Ascending aorta (tissue), 2 donors: ENCODE data around the gene GALNT9. TPM values are rescaled to one million over a fixed set of nuclear protein-coding genes. Genes with fewer than 3 reads are reported as not detected.
"Not testable (repeated sequence)": the region's sequence is repeated elsewhere in the genome, so short reads cannot be mapped to it uniquely, and the experiment has no call there.

Source experiments
- DNase-seq, 2 donors: peaks; one replicate each; pipeline ENCODE4 v3.0.0-alpha.2; 2019; ENCODE audit warnings: low spot score in 2 of 2
- H3K27ac ChIP-seq, 2 donors: fragments of 200-600 bp; sonication (generic); one replicate each; pipeline ENCODE4 v1.5.1; 2016 to 2017; ENCODE audit warnings: mild to moderate bottlenecking in 1 of 2
- H3K27me3 ChIP-seq: fragments of 200-600 bp; sonication (generic); one replicate; pipeline ENCODE4 v1.5.1; 2017
- H3K36me3 ChIP-seq, 2 donors: fragments of 200-600 bp; sonication (generic); one replicate each; pipeline ENCODE4 v1.5.1; 2016
- H3K4me1 ChIP-seq, 2 donors: fragments of 200-600 bp; sonication (generic); one replicate each; pipeline ENCODE4 v1.5.1; 2016 to 2017; ENCODE audit warnings: mild to moderate bottlenecking in 1 of 2
- H3K4me3 ChIP-seq, 2 donors: fragments of 200-600 bp; sonication (generic); one replicate each; pipeline ENCODE4 v1.5.1; 2016 to 2017; ENCODE audit warnings: mild to moderate bottlenecking in 1 of 2
- H3K9me3 ChIP-seq, 2 donors: fragments of 200-600 bp; sonication (generic); one replicate each; pipeline ENCODE4 v1.5.1; 2016
- CTCF ChIP-seq, 3 experiments: fragments of 200-600 bp in 2 of 3; fragments of 450-650 bp in 1 of 3; sonication (generic) in 2 of 3; IDR thresholded peaks; one replicate each; pipeline ENCODE4 v1.5.1; 2016 to 2019; ENCODE audit warnings: antibody characterized with exemption in 3 of 3, mild to moderate bottlenecking in 1 of 3, moderate library complexity in 1 of 3
- intact Hi-C: fragments of 100-400 bp; cut with DNase I; formaldehyde crosslinking; loops from one replicate; pipeline ENCODE4 v1.15.1; 2023
- total RNA-seq: library from RNA; depleted of rRNA; stranded (reverse); fragments of >200 nt; gene quantifications from one replicate; pipeline ENCODE4 v1.1.0, GENCODE V29; 2016

GALNT9 gene
- total RNA-seq, 1 donor from 2014 or later = not detected

- DNase-seq = no peak
- no peaks in the 10 kb centered on the region for H3K36me3 ChIP-seq
- no peak for TF ChIP-seq CTCF (IDR thresholded peaks at IDR 0.05)
- no peaks in the 10 kb centered on the region for H3K4me1 ChIP-seq
- no peak overlapping the region for H3K4me3 ChIP-seq
- H3K9me3 ChIP-seq = no peaks in the 10 kb centered on the region
- intact Hi-C loops = no loop called here
- H3K27me3 ChIP-seq = no peaks in the 10 kb centered on the region
- no peak overlapping the region for H3K27ac ChIP-seq
Observed at GRCh38 chr12:132257955-132258490, 71.4 kb downstream of the GALNT9 start.

- no peaks in the 10 kb centered on the region for H3K36me3 ChIP-seq
- no peak overlapping the region for H3K27ac ChIP-seq
- no peak for DNase-seq
- no peak overlapping the region for H3K4me3 ChIP-seq
- intact Hi-C loops = no loop called here
- H3K27me3 ChIP-seq = no peaks in the 10 kb centered on the region
- no peaks in the 10 kb centered on the region for H3K4me1 ChIP-seq
- H3K9me3 ChIP-seq = no peaks in the 10 kb centered on the region
- no peak for TF ChIP-seq CTCF (IDR thresholded peaks at IDR 0.05)
Observed at GRCh38 chr12:132257206-132257954, 72.0 kb downstream of the GALNT9 start.

- Histone ChIP-seq H3K27me3 (no peaks in the 10 kb centered on the region), H3K27ac (no peak overlapping the region), H3K9me3 (no peaks in the 10 kb centered on the region), H3K4me1 (no peaks in the 10 kb centered on the region), H3K36me3 (no peaks in the 10 kb centered on the region), H3K4me3 (no peak overlapping the region)
- no peak for DNase-seq
- intact Hi-C loops = no loop called here
- TF ChIP-seq CTCF (IDR thresholded peaks at IDR 0.05) = no peak
Observed at GRCh38 chr12:132256646-132257045, 72.7 kb downstream of the GALNT9 start.

GRCh38 chr12:132255642-132256041, 73.7 kb downstream of the GALNT9 start:
- H3K27me3 ChIP-seq = no peaks in the 10 kb centered on the region
- H3K4me3 ChIP-seq = no peak overlapping the region
- H3K4me1 ChIP-seq = no peaks in the 10 kb centered on the region
- H3K9me3 ChIP-seq = no peaks in the 10 kb centered on the region
- TF ChIP-seq CTCF (IDR thresholded peaks at IDR 0.05) = no peak
- H3K27ac ChIP-seq = no peak overlapping the region
- intact Hi-C loops = no loop called here
- DNase-seq = no peak
- no peaks in the 10 kb centered on the region for H3K36me3 ChIP-seq

- no peaks in the 10 kb centered on the region for H3K36me3 ChIP-seq
- no peaks in the 10 kb centered on the region for H3K27me3 ChIP-seq
- no peak overlapping the region for H3K27ac ChIP-seq
- TF ChIP-seq CTCF (IDR thresholded peaks at IDR 0.05) = no peak
- no peak overlapping the region for H3K4me3 ChIP-seq
- H3K9me3 ChIP-seq = no peaks in the 10 kb centered on the region
- no peak for DNase-seq
- no peaks in the 10 kb centered on the region for H3K4me1 ChIP-seq
- intact Hi-C loops = no loop called here
Observed at GRCh38 chr12:132253698-132254480, 75.5 kb downstream of the GALNT9 start.

- H3K27ac ChIP-seq = not testable (repeated sequence)
Observed at GRCh38 chr12:132252981-132253380, 76.4 kb downstream of the GALNT9 start.

More at GRCh38 chr12:132252981-132253380, 76.4 kb downstream of the GALNT9 start:
- H3K27me3 ChIP-seq, H3K4me1 ChIP-seq, DNase-seq, H3K36me3 ChIP-seq, intact Hi-C loops, H3K4me3 ChIP-seq, H3K9me3 ChIP-seq: not testable (repeated sequence)
